KBM-7 (cell line): ENCODE results near the gene LOXHD1.

Experiments
- DNase-seq: peaks from one replicate; pipeline ENCODE4 v3.0.0-alpha.2; 2015
- in situ Hi-C: fragments of 300-500 bp; cut with MboI; formaldehyde crosslinking; loops from 2 replicates; pipeline ENCODE4 v1.14.3; 2020; ENCODE audit warnings: low sequenced_read_pairs, low pct_unique_long_range_greater_than_20kb, mixed read lengths

Gene LOXHD1

DNA sequence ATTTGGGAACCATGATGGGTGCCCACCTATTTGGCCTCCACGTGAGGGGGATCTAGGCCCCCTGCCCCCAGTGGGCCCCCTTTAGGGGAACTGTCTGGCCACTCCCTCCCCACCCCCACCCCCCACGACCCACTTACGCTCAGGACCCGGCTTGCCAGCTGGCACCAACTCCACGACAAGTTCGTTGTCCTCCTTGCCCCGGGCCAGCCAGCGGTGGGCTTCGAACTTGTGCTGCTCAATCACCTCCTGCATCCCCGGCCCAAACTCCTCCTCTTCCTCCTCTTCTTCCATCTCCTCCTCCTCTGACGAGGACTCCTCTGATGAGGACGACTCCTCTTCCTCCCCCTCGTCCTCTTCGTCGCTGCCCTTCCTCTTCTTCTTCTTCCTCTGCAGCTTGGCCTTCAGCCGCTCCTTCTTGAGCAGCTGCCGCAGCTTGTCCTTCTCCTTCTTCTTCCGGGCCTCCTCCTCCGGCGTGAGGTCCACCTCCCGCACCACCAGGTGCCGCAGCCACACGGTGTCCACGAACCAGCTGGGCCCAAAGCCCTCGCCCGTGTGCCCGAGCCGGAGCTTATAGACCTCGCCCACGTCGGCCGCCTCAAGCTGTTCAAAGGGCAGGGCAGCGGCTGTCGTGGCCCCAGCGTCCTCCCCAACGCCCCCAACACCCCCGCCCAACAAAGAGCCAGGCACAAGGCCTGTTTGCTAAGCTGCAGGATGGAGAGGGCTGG is 96.9 kb downstream of the LOXHD1 start:
- in situ Hi-C loops: no loop called here

DNA sequence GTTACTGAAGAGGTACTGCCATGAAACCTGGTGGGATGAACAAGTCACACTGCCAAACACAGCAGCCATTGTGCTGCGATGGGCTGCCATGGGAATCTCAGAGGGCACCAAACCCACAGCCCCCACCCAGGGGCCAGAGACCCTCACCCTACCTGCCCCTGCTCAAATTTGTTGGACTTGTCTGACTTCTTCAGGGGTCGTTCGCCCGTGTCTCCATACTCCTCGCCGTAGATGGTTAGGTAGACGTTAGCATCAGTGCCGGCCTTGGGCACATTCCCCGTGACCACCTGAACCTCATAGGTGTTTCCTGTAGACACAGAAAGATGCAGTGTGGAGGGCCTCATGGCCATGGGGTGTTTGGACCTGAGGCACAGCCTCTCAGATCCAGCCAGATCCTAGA is 97.7 kb downstream of the LOXHD1 start:
- in situ Hi-C loops: no loop called here
- DNase-seq: no peak

More for the DNA sequence above, 96.9 kb downstream of the LOXHD1 start:
- no peak for DNase-seq

DNA sequence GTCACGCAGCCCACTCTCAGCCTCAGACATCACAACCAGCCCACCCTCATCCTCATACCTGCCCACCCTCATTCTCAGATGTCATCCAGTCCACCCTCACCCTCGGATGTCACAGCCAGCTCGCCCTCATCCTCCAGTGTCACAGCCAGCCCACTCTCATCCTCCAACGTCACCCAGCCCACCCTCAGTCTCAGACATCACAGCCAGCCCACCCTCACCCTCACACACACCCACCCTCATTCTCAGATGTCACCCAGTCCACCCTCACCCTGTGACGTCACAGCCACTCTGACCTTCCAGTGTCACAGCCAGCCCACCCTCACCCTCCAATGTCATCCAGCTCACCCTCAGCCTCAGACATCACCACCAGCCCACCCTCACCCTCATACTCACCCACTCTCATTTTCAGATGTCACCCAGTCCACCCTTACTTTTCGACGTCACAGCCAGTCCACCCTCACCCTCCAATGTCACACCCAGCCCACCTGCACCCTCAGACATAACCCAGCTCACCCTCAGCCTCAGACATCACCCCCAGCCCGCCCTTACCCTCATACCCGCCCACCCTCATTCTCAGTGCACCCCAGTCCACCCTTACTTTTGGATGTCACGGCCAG is 100.3 kb downstream of the LOXHD1 start:
- no peak for DNase-seq
- in situ Hi-C loops: no loop called here

DNA sequence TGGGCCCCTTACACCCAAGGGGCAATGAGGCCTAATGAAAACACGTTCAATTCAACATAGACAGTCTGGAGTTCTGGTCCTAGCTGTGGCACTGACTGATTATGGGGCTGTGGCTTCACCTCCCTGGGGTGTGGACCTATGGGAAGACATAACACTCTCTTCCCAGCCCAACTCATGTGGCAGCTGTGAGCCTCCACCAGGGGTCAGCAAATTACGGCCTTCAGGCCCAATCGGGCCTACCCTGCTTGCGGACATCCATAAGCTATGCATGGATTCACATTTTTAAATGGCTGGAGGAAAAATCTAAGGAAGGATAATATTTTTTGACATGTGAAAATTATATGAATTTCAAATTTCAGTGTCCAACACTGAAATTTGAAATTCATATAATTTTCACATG is 101.3 kb downstream of the LOXHD1 start:
- in situ Hi-C loops: no loop called here

DNA sequence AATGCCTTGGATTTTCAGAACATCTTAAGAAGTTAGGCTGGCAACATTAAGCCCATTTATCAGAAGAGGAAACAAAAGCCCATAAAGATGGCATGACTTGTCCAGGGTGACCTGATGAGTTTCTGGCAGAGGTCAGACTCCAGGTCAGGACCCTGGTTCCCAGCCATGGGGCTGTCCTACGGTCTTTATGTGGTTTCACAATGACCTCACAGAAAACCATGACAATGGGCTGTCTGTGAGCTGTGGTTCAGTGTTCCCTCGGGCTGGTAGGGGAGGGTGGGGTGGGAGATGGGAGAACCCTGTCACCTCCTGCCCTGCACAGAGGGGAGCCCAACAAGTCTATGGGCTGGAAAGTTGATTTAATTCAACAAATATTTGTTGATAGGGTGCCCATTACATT is 101.8 kb downstream of the LOXHD1 start:
- no peak for DNase-seq
- in situ Hi-C loops: no loop called here

More for the DNA sequence above, 101.3 kb downstream of the LOXHD1 start:
- peak; percentile 58 for DNase-seq

DNA sequence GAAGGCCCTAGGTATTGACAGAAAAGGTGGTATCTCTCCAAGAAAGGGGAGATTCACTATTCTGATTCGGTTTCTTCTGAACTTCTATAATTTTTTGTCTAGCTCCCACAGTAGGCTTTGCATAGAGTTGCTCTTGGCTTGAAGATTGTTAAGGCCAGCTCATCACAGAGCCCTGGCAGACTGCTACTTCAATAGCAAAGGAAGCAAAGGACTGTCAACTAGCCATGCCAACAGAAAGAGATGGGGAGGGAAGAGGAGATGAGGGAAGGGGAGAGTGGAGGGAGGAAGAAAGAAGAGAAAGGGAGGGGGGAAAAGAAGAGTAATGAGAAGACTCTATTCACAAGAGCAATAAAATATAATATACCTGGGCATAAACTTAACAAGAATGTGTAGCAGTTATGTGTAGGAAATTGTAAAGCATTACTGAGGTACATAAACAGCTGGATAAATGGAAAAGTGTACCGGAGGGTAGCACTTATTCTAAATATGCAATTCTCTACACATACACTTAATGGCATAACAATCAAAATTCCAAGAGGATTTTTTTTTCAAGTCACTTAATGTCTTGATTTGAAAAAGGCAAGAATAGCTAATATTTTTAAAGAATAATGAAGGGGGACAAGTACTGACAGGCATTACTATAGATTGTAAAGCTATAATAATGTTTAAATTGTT is 102.5 kb downstream of the LOXHD1 start:
- in situ Hi-C loops: no loop called here
- DNase-seq: no peak

DNA sequence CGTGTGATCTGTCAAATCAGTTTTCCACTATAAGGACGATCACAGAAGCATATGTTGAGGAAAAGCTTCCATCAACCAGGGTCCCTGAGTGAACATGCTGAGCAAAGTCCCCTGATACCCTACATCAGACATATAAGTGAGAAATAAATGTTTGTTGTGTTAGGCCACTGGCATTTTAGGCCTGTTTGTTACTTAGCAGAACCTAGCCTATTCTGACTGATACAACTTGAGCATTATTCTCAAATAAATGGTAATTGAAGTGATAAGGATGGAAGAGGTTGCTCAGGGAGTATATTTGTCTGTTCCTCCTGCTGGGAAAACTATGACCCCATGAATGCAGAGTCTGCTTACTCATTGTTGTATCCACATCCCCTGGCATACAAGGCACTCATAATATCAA is 106.4 kb downstream of the LOXHD1 start:
- in situ Hi-C loops: no loop called here
- DNase-seq: no peak

DNA sequence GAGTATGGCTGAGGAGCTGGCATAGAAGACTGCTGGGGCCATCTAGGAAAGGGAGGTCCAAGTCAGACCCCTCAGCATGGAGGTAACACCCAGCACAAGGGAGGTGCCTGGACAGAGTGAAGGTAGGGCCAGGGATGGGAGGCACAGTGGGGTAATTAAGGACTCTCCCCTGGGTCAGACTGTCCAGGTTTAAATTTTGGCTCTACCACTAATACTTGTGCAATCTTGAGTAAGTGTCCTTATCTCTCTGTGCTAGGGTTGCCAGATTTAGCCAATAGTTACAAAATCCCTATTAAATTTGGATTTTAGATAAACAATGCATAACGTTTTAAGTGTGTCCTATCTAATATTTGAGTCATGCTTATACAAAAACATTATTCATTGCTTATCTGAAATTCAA is 109.5 kb downstream of the LOXHD1 start:
- DNase-seq: no peak
- in situ Hi-C loops: no loop called here

DNA sequence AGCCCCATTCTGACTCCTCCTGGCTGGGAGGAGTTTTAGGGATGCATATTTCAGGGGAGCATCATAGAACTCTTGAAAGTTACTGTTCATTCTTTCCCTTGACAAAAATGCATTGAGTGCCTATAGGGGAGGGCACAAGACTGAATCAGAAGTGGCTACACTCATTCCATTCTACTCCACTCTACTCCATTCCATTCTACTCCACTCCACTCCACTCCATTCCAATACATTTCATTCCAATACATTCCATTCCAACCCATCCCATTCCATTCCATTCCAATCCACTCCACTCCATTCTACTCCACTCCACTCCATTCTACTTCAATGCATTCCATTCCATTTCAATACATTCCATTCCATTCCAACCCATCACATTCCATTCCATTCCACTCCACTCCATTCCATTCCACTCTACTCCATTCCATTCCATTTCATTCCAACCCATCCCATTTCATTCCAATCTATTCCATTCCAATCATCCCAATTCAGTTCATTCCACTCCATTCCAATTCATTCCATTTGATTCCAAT is 110.8 kb downstream of the LOXHD1 start:
- DNase-seq: no peak
- in situ Hi-C loops: no loop called here

DNA sequence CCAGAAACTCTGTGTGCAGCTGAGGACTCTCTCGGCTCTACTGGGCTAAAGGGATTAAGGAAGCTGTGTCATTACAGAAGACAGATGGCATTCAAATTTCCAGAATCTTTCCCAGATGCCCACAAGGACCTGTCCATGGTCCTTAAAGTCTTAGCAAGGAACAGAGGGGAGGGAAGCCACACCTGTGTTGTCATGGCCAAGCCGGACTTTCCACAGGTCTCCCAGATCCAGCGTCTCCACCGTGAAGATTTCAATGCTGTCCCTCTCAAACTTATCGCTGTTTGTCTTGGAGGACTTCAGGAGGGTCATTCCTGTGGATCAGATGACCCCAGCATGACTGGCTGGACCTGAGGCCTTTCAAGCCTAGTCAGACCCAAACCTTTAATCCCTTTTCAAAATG is 114.5 kb downstream of the LOXHD1 start:
- DNase-seq: no peak
- in situ Hi-C loops: no loop called here

DNA sequence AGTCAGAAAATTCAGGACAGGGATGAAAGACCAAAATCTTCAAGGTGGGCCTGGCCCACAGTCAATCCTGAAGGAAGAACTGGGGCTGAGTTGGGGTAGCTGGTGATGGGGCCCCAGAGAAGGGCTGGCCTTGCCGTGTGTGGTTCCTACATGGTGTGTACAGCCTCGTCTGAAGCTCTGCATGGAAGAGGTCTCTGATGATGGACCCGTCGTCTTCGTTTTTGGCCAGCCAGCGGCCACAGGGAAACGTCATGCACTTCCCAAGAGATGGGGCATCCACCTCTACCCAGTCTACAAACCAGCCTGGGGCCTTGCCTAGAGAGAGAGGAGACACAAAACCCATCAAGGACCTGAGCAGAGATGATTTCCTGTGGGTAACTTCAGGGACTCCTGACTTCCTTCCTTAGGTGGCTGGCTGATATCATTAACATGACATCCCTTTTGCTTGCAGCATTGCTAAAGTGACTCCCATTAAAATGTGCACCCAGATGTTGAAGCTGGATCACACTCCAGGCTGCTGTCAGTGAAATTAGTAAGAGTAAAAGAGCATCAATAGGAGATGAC is 115.3 kb downstream of the LOXHD1 start:
- in situ Hi-C loops: no loop called here

DNA sequence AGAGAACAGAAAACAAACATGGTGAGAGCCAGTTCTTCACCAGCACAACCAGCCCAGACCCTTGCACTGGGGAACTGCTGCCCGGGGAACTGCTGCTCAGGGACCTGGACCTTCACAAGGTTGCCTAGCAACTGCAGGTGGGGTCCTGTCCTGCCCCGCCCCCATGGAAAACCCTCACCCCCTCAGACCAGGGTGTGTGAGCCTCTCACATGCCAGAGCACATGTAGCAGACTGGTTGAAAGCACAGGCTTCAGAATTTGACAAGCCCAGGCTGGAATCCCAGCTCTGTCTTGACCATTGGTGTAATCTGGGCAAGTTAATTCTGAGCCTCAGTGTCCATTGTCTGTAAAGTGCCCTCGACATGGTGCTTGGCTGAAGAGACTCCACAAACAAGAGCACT is 118.6 kb downstream of the LOXHD1 start:
- DNase-seq: no peak
- in situ Hi-C loops: no loop called here

More for the DNA sequence above, 115.3 kb downstream of the LOXHD1 start:
- DNase-seq: no peak

DNA sequence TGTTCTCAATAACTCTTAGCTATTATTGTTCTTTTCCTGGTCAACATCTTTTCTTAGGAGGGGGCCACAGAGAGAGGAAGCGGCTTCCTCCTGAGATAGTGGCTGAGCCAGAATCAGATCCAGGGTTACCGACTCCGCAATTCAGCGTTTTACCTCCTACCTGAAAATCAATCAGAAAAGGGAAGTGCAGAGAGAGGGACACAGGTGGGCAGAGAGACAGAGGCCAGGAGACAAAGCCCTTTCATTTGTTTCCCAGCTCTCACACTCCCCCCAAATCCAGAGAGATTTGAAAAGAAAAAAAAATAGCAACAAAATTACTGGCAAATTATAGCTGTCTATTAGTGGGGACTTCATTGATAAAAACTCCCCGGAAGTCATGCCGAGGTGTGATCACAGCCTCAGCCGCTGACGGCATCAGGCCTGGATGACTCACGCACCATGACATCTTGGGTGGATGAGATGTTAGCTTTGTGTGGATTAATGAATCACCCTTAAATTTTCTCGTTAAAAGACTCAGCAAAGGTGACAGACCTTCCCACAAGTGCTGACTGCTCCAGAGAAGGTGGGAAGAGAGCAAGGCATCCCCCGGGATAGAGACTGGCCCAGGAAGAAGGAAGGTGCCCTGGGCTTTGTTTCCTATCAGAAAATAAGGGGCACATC is 120.7 kb downstream of the LOXHD1 start:
- DNase-seq: no peak
- in situ Hi-C loops: no loop called here

DNA sequence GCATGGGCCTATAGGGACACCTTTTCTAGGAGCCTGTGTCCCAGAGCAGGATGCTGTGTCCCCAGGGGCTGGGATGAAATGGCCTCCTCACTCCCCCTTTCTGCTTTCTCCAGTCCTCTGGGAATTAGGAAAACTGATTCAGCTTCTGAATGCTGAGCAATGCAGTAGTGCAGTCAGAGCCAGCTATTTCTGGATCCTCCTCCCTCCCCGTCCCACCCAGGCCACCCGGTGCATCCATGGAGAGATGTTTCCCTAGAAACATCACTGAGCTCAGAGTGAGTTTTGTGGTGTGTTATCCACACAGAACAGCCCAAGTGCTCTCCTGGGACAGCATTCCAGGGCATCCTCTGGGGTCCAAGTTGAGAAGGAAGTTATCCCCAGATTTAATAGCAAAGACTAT is 125.5 kb downstream of the LOXHD1 start:
- in situ Hi-C loops: no loop called here
- no peak for DNase-seq

DNA sequence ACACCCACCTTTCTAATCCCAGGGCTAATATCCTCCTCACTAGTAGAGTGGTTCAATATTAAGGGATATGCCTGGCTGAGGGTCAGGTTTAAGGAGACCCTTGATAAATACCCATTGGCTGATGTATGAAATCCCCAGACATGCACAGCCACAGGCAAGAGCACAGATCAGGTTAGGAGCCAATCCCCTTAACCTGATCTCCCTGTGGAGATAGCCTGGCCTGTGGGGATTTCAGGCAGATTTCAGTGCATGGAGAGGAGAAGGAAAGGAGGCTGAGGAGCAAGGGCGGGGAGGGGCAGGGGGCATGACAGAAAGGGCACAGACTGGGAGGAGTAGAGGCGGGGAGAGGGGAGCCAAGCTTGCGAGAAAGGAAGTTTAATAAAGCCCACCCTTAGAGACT is 129.0 kb downstream of the LOXHD1 start:
- DNase-seq: no peak
- in situ Hi-C loops: no loop called here

DNA sequence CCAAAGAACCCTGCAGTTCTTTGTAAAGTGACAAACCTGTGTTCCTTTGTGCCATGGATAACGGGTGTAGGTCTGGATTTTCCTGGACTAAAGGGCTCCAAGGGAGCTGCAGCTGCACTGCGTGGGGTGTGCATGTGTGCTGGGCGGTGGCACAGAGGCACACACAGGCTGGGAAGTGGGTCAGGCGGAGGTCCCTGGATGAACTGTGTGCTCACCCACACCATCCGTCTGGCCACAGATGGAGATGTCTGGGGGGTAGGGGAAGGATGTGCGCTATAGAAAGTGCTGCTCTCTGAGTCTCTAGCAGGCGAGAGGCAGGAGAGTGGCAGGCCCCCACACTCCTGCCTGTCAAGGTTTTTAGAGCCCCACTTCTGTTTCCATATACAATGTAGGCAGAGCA is 137.2 kb downstream of the LOXHD1 start:
- DNase-seq: no peak
- in situ Hi-C loops: no loop called here

DNA sequence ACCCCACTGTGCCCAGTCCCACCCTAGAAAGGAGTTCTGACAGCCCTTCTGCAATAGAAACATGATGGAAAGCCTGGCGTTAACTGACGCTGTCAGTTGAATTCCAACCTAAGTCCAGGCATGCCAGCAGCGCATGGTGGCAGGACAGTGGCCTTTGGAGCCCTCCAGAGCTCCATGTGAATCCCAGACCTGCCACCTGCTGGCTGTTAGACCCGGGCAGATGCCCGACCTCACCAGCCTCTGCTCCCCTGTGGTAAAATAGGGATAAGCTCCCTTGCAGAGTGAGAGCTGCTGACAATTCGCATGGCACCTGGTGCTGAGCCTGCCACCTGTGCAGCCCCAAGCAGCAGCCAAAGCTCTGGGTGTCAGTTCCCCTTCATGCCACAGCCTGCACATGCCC is 138.6 kb downstream of the LOXHD1 start:
- in situ Hi-C loops: no loop called here
- DNase-seq: no peak

DNA sequence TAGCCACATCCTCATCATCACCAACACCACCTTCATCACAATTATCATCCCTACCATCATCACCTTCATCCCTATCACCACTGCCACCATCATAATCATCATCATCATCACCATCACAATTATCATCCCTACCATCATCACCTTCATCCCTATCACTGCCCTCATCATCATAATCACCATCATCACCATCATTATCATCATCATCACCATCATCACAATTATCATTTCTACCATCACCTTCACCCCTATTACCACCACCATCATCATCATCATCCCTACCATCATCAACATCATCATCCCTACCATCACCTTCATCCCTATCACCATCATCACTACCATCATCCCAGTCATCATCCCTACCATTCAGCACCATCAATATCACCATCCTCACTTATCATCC is 140.5 kb downstream of the LOXHD1 start:
- in situ Hi-C loops: no loop called here
- DNase-seq: no peak

DNA sequence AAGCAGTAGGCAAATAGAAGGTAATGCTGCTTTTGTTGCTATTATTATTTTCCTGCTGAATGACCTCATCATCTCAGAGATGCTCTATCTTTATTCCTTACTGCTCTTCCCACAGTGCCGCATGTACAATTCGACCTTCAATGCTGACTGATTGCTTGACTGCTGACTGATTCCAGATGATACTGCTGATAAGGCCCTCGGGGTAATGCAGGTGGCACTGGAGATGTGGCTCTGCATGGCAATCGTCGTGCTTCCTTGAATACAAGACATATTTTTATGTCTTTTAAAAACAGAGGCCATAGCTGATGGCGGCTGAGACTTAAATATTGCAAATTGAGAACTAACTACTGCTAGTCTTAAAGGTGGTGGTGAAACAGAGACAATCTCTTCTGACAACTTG is 146.6 kb downstream of the LOXHD1 start:
- in situ Hi-C loops: no loop called here

DNA sequence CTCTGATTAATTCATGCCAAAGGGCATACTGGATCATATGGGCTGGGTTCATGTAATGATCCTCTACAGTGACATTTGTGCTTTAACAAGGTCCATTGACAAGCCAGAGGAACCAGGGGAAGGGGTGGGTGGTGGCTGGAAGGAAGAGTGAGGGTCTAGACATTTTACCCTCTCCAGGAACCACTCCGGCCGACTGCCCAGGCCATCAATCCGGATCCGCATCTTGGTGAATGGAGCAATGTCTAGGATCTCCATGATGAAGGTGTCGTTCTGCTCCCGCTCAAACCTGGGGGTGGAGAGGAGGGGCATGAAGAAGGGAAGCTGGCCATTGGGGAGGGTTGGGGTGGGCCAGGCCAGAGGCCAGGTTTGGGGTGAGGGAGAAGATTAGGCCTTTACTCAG is 147.5 kb downstream of the LOXHD1 start:
- in situ Hi-C loops: no loop called here
- no peak for DNase-seq

More for the DNA sequence above, 146.6 kb downstream of the LOXHD1 start:
- no peak for DNase-seq
